CD14-positive monocyte (primary cell): ENCODE results near the gene CDK18. TPM values are rescaled to one million over a fixed set of nuclear protein-coding genes. Genes with fewer than 3 reads are reported as not detected.

ENCODE experiments used
- DNase-seq, 3 donors: peaks; one replicate each; pipeline ENCODE4 v3.0.0-alpha.2; 2011 to 2022
- H2AFZ ChIP-seq: 2 replicates; pipeline ENCODE4 v1.6.0; 2012; ENCODE audit warnings: mild to moderate bottlenecking, low read depth, low read length, inconsistent platforms; ENCODE audit not compliant: insufficient read depth, poor library complexity, severe bottlenecking
- H3K27ac ChIP-seq, 2 donors: 1 replicate in 1 of 2; 2 replicates in 1 of 2; pipeline ENCODE4 v1.5.1; 2012 to 2013; ENCODE audit warnings: low read length in 2 of 2, control low read depth in 1 of 2, inconsistent platforms in 1 of 2, low read depth in 1 of 2, mild to moderate bottlenecking in 1 of 2
- H3K27me3 ChIP-seq, 2 donors: one replicate each; pipeline versions ENCODE4 v1.6.0 to v1.6.1; 2011 to 2013; ENCODE audit warnings: low read length in 2 of 2; ENCODE audit not compliant: control insufficient read depth in 2 of 2, insufficient read depth in 2 of 2
- H3K36me3 ChIP-seq, 2 donors: replicated peaks in 1 of 2; 1 replicate in 1 of 2; 2 replicates in 1 of 2; pipeline versions ENCODE4 v1.5.1 to v1.6.1; 2012 to 2013; ENCODE audit warnings: low read length in 2 of 2, control low read depth in 1 of 2, inconsistent platforms in 1 of 2, mild to moderate bottlenecking in 1 of 2; ENCODE audit not compliant: insufficient read depth in 2 of 2, control insufficient read depth in 1 of 2
- H3K4me1 ChIP-seq, 2 donors: 1 replicate in 1 of 2; 2 replicates in 1 of 2; pipeline versions ENCODE4 v1.5.1 to v1.6.1; 2012 to 2013; ENCODE audit warnings: low read length in 2 of 2, control low read depth in 1 of 2, inconsistent platforms in 1 of 2, mild to moderate bottlenecking in 1 of 2, moderate library complexity in 1 of 2; ENCODE audit not compliant: insufficient read depth in 2 of 2, control insufficient read depth in 1 of 2
- H3K4me2 ChIP-seq: replicated peaks from 2 replicates; pipeline ENCODE3; 2012; ENCODE audit warnings: low read length, moderate library complexity, mild to moderate bottlenecking; ENCODE audit not compliant: poor library complexity, severe bottlenecking; ENCODE audit errors: extremely low read depth
- H3K4me3 ChIP-seq, 3 experiments: fragments of 200-600 bp in 1 of 3; sonication (generic) in 1 of 3; replicated peaks in 1 of 3; 1 replicate in 2 of 3; 2 replicates in 1 of 3; pipeline ENCODE4 v1.5.1; 2011 to 2013; ENCODE audit warnings: low read length in 3 of 3, mild to moderate bottlenecking in 3 of 3, control low read depth in 2 of 3, low read depth in 2 of 3, inconsistent platforms in 1 of 3, moderate library complexity in 1 of 3
- H3K79me2 ChIP-seq: 2 replicates; pipeline ENCODE4 v1.6.0; 2012; ENCODE audit warnings: mild to moderate bottlenecking, control low read depth, inconsistent platforms, low read length, moderate library complexity; ENCODE audit not compliant: insufficient read depth
- H3K9ac ChIP-seq: 2 replicates; pipeline ENCODE4 v1.6.0; 2017; ENCODE audit warnings: low read length, mild to moderate bottlenecking; ENCODE audit not compliant: insufficient read depth, poor library complexity, severe bottlenecking
- H3K9me3 ChIP-seq, 2 donors: replicated peaks in 1 of 2; 1 replicate in 1 of 2; 2 replicates in 1 of 2; pipeline versions ENCODE4 v1.5.1 to v1.6.1; 2012 to 2013; ENCODE audit warnings: low read length in 2 of 2, control low read depth in 1 of 2; ENCODE audit not compliant: control insufficient read depth in 1 of 2, insufficient read depth in 1 of 2
- H4K20me1 ChIP-seq: 2 replicates; pipeline ENCODE4 v1.6.0; 2012; ENCODE audit warnings: mild to moderate bottlenecking, low read length, control low read depth, moderate library complexity; ENCODE audit not compliant: insufficient read depth
- H3K27ac Mint-ChIP-seq, 7 donors: one replicate each; pipeline ENCODE4 v1.8.0; 2020; ENCODE audit warnings: mild to moderate bottlenecking in 7 of 7, mixed read lengths in 7 of 7, moderate library complexity in 6 of 7, inconsistent platforms in 2 of 7
- H3K27me3 Mint-ChIP-seq, 3 donors: one replicate each; pipeline ENCODE4 v1.8.0; 2021 to 2022; ENCODE audit warnings: low read depth in 3 of 3, mild to moderate bottlenecking in 3 of 3, mixed read lengths in 3 of 3, moderate library complexity in 3 of 3, inconsistent platforms in 1 of 3
- H3K36me3 Mint-ChIP-seq, 2 donors: one replicate each; pipeline ENCODE4 v1.8.0; 2020; ENCODE audit warnings: mixed read lengths in 2 of 2, inconsistent platforms in 1 of 2, mild to moderate bottlenecking in 1 of 2
- H3K4me1 Mint-ChIP-seq: one replicate; pipeline ENCODE4 v1.8.0; 2020; ENCODE audit warnings: mild to moderate bottlenecking, mixed read lengths
- H3K4me3 Mint-ChIP-seq, 2 donors: one replicate each; pipeline ENCODE4 v1.8.0; 2020; ENCODE audit warnings: mild to moderate bottlenecking in 2 of 2, mixed read lengths in 2 of 2, moderate library complexity in 1 of 2
- H3K9me3 Mint-ChIP-seq, 7 donors: one replicate each; pipeline ENCODE4 v1.8.0; 2020 to 2022; ENCODE audit warnings: mixed read lengths in 7 of 7, mild to moderate bottlenecking in 6 of 7, moderate library complexity in 6 of 7, inconsistent platforms in 2 of 7
- WGBS: methylation state at CpG from one replicate; pipeline ENCODE4 v1.1.5; 2013; ENCODE audit warnings: missing lambda C conversion rate; ENCODE audit not compliant: insufficient coverage; 5-methylcytosine and 5-hydroxymethylcytosine counted together
- intact Hi-C, 2 donors: fragments of 100-400 bp; cut with micrococcal nuclease; formaldehyde crosslinking; loops; one replicate each; pipeline versions ENCODE4 v1.15.0 to v1.15.1; 2023
- polyA plus RNA-seq, 3 donors: library from polyadenylated mRNA; depleted of rRNA in 1 of 3; unstranded in 2 of 3; stranded (reverse) in 1 of 3; fragments of 300-500 nt in 2 of 3; fragments of >200 nt in 1 of 3; fragmentation: Illumina TruSeq in 2 of 3; gene quantifications; 1 replicate in 2 of 3; 2 replicates in 1 of 3; pipeline ENCODE4 v1.2.3, GENCODE V29; 2012 to 2021
- TF ChIP-seq, protein P1 (sequence below): fragments of 200-600 bp; IDR thresholded peaks from one replicate; pipeline ENCODE4 v1.8.0; 2022; ENCODE audit warnings: antibody characterized with exemption, mild to moderate bottlenecking

The CDK18 gene
- polyA plus RNA-seq, 3 donors: 0.48 to 4.4 (median 0.66) TPM

DNA sequence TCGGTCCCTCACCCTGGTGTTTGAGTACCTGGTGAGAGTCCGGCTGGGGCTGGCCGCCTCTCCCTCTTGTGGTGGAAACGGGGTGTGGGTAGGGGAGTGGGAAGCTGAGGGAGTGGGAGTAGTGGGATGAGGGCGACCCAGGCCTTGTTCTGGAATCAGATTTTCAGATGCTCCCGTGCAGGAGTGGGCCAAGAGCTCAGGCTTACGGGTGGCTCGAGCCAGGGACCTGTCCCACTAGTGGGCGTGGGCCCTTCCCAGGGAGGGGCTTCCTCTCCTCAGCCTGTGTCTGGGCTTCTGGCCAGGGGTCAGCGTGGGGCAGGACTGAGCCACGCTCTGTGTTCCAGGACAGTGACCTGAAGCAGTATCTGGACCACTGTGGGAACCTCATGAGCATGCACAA lies 22.0 kb downstream of the CDK18 start:
- Histone ChIP-seq H3K4me3 (no peak overlapping the region), H3K9ac (no peak overlapping the region), H2AFZ (no peak overlapping the region), H3K9me3 (no peaks in the 10 kb centered on the region), H3K79me2 (no peaks in the 10 kb centered on the region), H3K27ac (no peak overlapping the region), H4K20me1 (no peaks in the 10 kb centered on the region), H3K27me3 (no peaks in the 10 kb centered on the region), H3K36me3 (no peaks in the 10 kb centered on the region), H3K4me2 (no peak overlapping the region), H3K4me1 (peaks cover 6 to 9% of the 10 kb centered on the region in 2 donors)
- TF ChIP-seq, protein P1, sequence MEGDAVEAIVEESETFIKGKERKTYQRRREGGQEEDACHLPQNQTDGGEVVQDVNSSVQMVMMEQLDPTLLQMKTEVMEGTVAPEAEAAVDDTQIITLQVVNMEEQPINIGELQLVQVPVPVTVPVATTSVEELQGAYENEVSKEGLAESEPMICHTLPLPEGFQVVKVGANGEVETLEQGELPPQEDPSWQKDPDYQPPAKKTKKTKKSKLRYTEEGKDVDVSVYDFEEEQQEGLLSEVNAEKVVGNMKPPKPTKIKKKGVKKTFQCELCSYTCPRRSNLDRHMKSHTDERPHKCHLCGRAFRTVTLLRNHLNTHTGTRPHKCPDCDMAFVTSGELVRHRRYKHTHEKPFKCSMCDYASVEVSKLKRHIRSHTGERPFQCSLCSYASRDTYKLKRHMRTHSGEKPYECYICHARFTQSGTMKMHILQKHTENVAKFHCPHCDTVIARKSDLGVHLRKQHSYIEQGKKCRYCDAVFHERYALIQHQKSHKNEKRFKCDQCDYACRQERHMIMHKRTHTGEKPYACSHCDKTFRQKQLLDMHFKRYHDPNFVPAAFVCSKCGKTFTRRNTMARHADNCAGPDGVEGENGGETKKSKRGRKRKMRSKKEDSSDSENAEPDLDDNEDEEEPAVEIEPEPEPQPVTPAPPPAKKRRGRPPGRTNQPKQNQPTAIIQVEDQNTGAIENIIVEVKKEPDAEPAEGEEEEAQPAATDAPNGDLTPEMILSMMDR: no peak
- H3K4me1 Mint-ChIP-seq: peaks cover 4% of the 10 kb centered on the region
- WGBS: 93% methylated on average over 9 of the region's 11 CpGs
- no peaks in the 10 kb centered on the region for H3K36me3 Mint-ChIP-seq
- H3K27me3 Mint-ChIP-seq: peaks cover 4 to 12% (median 4%) of the 10 kb centered on the region in 3 donors
- no peak for DNase-seq
- no peak overlapping the region for H3K27ac Mint-ChIP-seq
- intact Hi-C loops: loop anchor here (5.0 to 10.0 kb wide), 4 partner anchors 108 to 252 kb away; partner anchors contain the start of gene ELK4 (in 1 of the 2)
- no peak overlapping the region for H3K4me3 Mint-ChIP-seq
- no peaks in the 10 kb centered on the region for H3K9me3 Mint-ChIP-seq

DNA sequence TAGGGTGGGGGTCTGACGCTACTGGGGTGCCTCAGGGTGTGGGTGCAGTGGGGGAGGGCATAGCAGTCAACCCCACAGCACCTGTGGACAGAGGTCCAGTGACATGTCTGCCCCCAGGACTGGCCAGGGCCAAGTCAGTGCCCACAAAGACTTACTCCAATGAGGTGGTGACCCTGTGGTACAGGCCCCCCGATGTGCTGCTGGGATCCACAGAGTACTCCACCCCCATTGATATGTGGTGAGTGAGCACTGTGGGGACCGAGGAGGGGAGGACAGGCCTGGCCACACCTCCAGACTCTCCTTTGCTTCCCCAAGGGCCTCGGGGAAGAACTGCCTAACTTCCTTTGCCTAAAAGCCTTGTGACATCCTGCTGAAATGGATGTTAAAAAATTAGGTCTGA lies 23.5 kb downstream of the CDK18 start:
- Mint-ChIP-seq H3K27ac (no peak overlapping the region), H3K4me3 (no peak overlapping the region), H3K36me3 (no peaks in the 10 kb centered on the region), H3K27me3 (peaks cover 3 to 12% (median 4%) of the 10 kb centered on the region in 3 donors), H3K4me1 (peaks cover 4% of the 10 kb centered on the region), H3K9me3 (no peaks in the 10 kb centered on the region)
- H4K20me1 ChIP-seq: no peaks in the 10 kb centered on the region
- intact Hi-C loops: loop anchor here (2.0 to 10.0 kb wide), 6 partner anchors 105 to 253 kb away; partner anchors contain the start of gene ELK4 (in 2 of the 2)
- H3K4me3 ChIP-seq: no peak overlapping the region
- TF ChIP-seq, protein P1: no peak
- peaks cover 6 to 9% of the 10 kb centered on the region in 2 donors for H3K4me1 ChIP-seq
- no peaks in the 10 kb centered on the region for H3K36me3 ChIP-seq
- DNase-seq: no peak
- no peaks in the 10 kb centered on the region for H3K27me3 ChIP-seq
- 100% methylated on average over 1 of the region's 4 CpGs for whole genome bisulfite sequencing
- H3K9ac ChIP-seq: no peak overlapping the region
- H3K79me2 ChIP-seq: no peaks in the 10 kb centered on the region
- no peak overlapping the region for H2AFZ ChIP-seq
- H3K9me3 ChIP-seq: no peaks in the 10 kb centered on the region
- no peak overlapping the region for H3K27ac ChIP-seq
- no peak overlapping the region for H3K4me2 ChIP-seq
